Cardiac fibroblast (primary cell): Measurements from ENCODE around the gene LRRC3C.

ENCODE experiments used
- DNase-seq, 2 donors: peaks; one replicate each; pipeline versions ENCODE4 v3.0.0 to v3.0.0-alpha.2; 2010; ENCODE audit warnings: low read depth in 2 of 2
- H3K4me3 ChIP-seq, 2 donors: replicated peaks in 1 of 2; 1 replicate in 1 of 2; 2 replicates in 1 of 2; pipeline ENCODE4 v1.5.1; 2011; ENCODE audit warnings: low read depth in 2 of 2, low read length in 2 of 2, mild to moderate bottlenecking in 2 of 2, moderate library complexity in 1 of 2
- CTCF ChIP-seq: IDR thresholded peaks from one replicate; pipeline ENCODE4 v1.5.1; 2011; ENCODE audit warnings: low read depth, mild to moderate bottlenecking, low read length, inconsistent platforms

LRRC3C gene

GRCh38 chr17:39903158-39903884, 24.2 kb upstream of the LRRC3C start:
- no peak overlapping the region for H3K4me3 ChIP-seq
- DNase-seq, result peak; percentile 27 to 68
- no peak for TF ChIP-seq CTCF

- H3K4me3 ChIP-seq, result no peak overlapping the region
- no peak for DNase-seq
- TF ChIP-seq CTCF, result no peak
These were observed 22.6 kb upstream of the LRRC3C start for GRCh38 chr17:39904990-39905288.

- no peak for TF ChIP-seq CTCF
- no peak overlapping the region for H3K4me3 ChIP-seq
- no peak for DNase-seq
These were observed 18.7 kb upstream of the LRRC3C start for GRCh38 chr17:39908789-39909352.

- TF ChIP-seq CTCF, result no peak
- DNase-seq, result no peak
These were observed 13.5 kb upstream of the LRRC3C start for GRCh38 chr17:39913989-39914388.

GRCh38 chr17:39915559-39915958, 12.0 kb upstream of the LRRC3C start:
- no peak for TF ChIP-seq CTCF
- no peak overlapping the region for H3K4me3 ChIP-seq
- DNase-seq, result no peak

More at GRCh38 chr17:39913989-39914388, 13.5 kb upstream of the LRRC3C start:
- no peak overlapping the region for H3K4me3 ChIP-seq

GRCh38 chr17:39916918-39917317, 10.6 kb upstream of the LRRC3C start:
- no peak overlapping the region for H3K4me3 ChIP-seq
- peak; percentile 6 for TF ChIP-seq CTCF
- DNase-seq, result peak; percentile 13 to 18
